ENCODE data around the gene ADSL.

- no peak for TF ChIP-seq EGR1 (IDR thresholded peaks at IDR 0.05; ENCODE audit: low read depth in 2 of 2)
- no peak for TF ChIP-seq ATF3 (IDR thresholded peaks at IDR 0.05)
- no peak for TF ChIP-seq MAX (IDR thresholded peaks at IDR 0.05)
- TF ChIP-seq CTCF (IDR thresholded peaks at IDR 0.05; ENCODE audit: low read depth, low read length, missing input control) = no peak
- no peak for TF ChIP-seq SP1 (IDR thresholded peaks at IDR 0.05)
- TF ChIP-seq RAD21 (IDR thresholded peaks at IDR 0.05) = no peak
- TF ChIP-seq ZBTB33 (IDR thresholded peaks at IDR 0.05) = no peak
- no peak for TF ChIP-seq GABPA (IDR thresholded peaks at IDR 0.05 in 1 of 2, conservative IDR thresholded peaks at IDR 0.05 in 1 of 2)
Measured at GRCh38 chr22:40414311-40414710, 68.0 kb downstream of the ADSL start.

Measured in liver (tissue), 3 donors.